Measurements from ENCODE around the gene IKZF3. TPM values are rescaled to one million over a fixed set of nuclear protein-coding genes. Genes with fewer than 3 reads are reported as not detected.

The IKZF3 gene
- total and polyA plus RNA-seq, 4 donors = 0.03 to 2.8 (median 1.2) TPM

GRCh38 chr17:39834017-39834416 is 30.1 kb downstream of the IKZF3 start:
- Histone ChIP-seq H3K9me3 (ENCODE audit: control insufficient read depth, low read length) (peaks cover 10% of the 10 kb centered on the region), H3K27me3 (ENCODE audit: control insufficient read depth in 1 of 2, insufficient read depth in 2 of 2, low read length in 1 of 2) (peaks cover 0 to 2% of the 10 kb centered on the region in 2 donors), H3K27ac (ENCODE audit: low read depth in 1 of 2, low read length in 2 of 2) (no peak overlapping the region), H3K36me3 (ENCODE audit: control insufficient read depth in 1 of 2, insufficient read depth in 2 of 2, low read length in 1 of 2) (no peaks in the 10 kb centered on the region), H3K4me3 (ENCODE audit: low read length in 2 of 2) (no peak overlapping the region), H3K4me1 (ENCODE audit: control insufficient read depth in 1 of 2, insufficient read depth in 2 of 2, low read length in 2 of 2) (no peaks in the 10 kb centered on the region)
- DNase-seq (no peak), ATAC-seq (ENCODE audit: low FRiP score) (no peak)
- intact Hi-C loops (cut with DNase I) = no loop called here

GRCh38 chr17:39831588-39831987 is 32.5 kb downstream of the IKZF3 start:
- H3K36me3 ChIP-seq (ENCODE audit: control insufficient read depth in 1 of 2, insufficient read depth in 2 of 2, low read length in 1 of 2) = no peaks in the 10 kb centered on the region
- peaks cover 0 to 2% of the 10 kb centered on the region in 2 donors for H3K27me3 ChIP-seq (ENCODE audit: control insufficient read depth in 1 of 2, insufficient read depth in 2 of 2, low read length in 1 of 2)
- ATAC-seq (ENCODE audit: low FRiP score) (no peak), DNase-seq (no peak)
- H3K4me3 ChIP-seq (ENCODE audit: low read length in 2 of 2) = no peak overlapping the region
- intact Hi-C loops (cut with DNase I) = no loop called here
- 70 to 74% methylated on average over 2 of the region's 2 CpGs for WGBS, 2 donors
- H3K27ac ChIP-seq (ENCODE audit: low read depth in 1 of 2, low read length in 2 of 2) = no peak overlapping the region
- peaks cover 9% of the 10 kb centered on the region for H3K9me3 ChIP-seq (ENCODE audit: control insufficient read depth, low read length)
- no peaks in the 10 kb centered on the region for H3K4me1 ChIP-seq (ENCODE audit: control insufficient read depth in 1 of 2, insufficient read depth in 2 of 2, low read length in 2 of 2)

DNA sequence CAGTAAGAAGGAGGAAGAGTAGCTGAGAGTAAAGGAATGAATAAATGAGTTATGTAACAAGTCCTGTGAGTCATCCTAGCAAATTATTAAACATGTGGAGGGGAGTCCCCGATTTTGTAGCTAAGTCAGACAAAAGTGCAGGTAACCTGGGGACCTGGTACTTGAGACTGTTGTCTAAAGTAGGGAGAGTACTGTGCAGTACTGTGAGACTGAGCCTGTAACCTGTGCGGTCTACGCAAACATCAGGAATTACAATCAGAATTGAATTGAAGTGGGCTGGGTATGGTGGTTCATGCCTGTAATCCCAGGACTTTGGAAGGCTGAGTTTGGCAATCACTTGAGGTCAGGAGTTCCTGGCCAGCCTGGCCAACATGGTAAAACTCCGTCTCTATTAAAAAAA is 35.7 kb downstream of the IKZF3 start:
- no peaks in the 10 kb centered on the region for H3K27me3 ChIP-seq (ENCODE audit: control insufficient read depth in 1 of 2, insufficient read depth in 2 of 2, low read length in 1 of 2)
- no peak overlapping the region for H3K27ac ChIP-seq (ENCODE audit: low read depth in 1 of 2, low read length in 2 of 2)
- H3K9me3 ChIP-seq (ENCODE audit: control insufficient read depth, low read length) = peaks cover 5% of the 10 kb centered on the region
- no peaks in the 10 kb centered on the region for H3K36me3 ChIP-seq (ENCODE audit: control insufficient read depth in 1 of 2, insufficient read depth in 2 of 2, low read length in 1 of 2)
- DNase-seq = no peak
- no peak overlapping the region for H3K4me3 ChIP-seq (ENCODE audit: low read length in 2 of 2)
- no peaks in the 10 kb centered on the region for H3K4me1 ChIP-seq (ENCODE audit: control insufficient read depth in 1 of 2, insufficient read depth in 2 of 2, low read length in 2 of 2)
- intact Hi-C loops (cut with DNase I) = no loop called here
- no peak for ATAC-seq (ENCODE audit: low FRiP score)
- WGBS, 2 donors = 87 to 89% methylated on average over 4 of the region's 4 CpGs

- Histone ChIP-seq H3K4me3 (ENCODE audit: low read length in 2 of 2) (no peak overlapping the region), H3K36me3 (ENCODE audit: control insufficient read depth in 1 of 2, insufficient read depth in 2 of 2, low read length in 1 of 2) (no peaks in the 10 kb centered on the region), H3K27ac (ENCODE audit: low read depth in 1 of 2, low read length in 2 of 2) (no peak overlapping the region), H3K27me3 (ENCODE audit: control insufficient read depth in 1 of 2, insufficient read depth in 2 of 2, low read length in 1 of 2) (peaks cover 0 to 2% of the 10 kb centered on the region in 2 donors), H3K4me1 (ENCODE audit: control insufficient read depth in 1 of 2, insufficient read depth in 2 of 2, low read length in 2 of 2) (no peaks in the 10 kb centered on the region), H3K9me3 (ENCODE audit: control insufficient read depth, low read length) (peaks cover 6% of the 10 kb centered on the region)
- DNase-seq (no peak), ATAC-seq (ENCODE audit: low FRiP score) (no peak)
- intact Hi-C loops (cut with DNase I) = no loop called here
- WGBS, 2 donors = 86 to 92% methylated on average over 2 of the region's 2 CpGs
Measured at GRCh38 chr17:39826334-39826733, 37.8 kb downstream of the IKZF3 start.

- DNase-seq = no peak
- Histone ChIP-seq H3K4me3 (ENCODE audit: low read length in 2 of 2) (no peak overlapping the region), H3K4me1 (ENCODE audit: control insufficient read depth in 1 of 2, insufficient read depth in 2 of 2, low read length in 2 of 2) (no peaks in the 10 kb centered on the region), H3K27ac (ENCODE audit: low read depth in 1 of 2, low read length in 2 of 2) (no peak overlapping the region), H3K27me3 (ENCODE audit: control insufficient read depth in 1 of 2, insufficient read depth in 2 of 2, low read length in 1 of 2) (peaks cover 0 to 2% of the 10 kb centered on the region in 2 donors), H3K36me3 (ENCODE audit: control insufficient read depth in 1 of 2, insufficient read depth in 2 of 2, low read length in 1 of 2) (no peaks in the 10 kb centered on the region), H3K9me3 (ENCODE audit: control insufficient read depth, low read length) (peaks cover 6% of the 10 kb centered on the region)
- intact Hi-C loops (cut with DNase I) = no loop called here
- WGBS, 2 donors = 88 to 91% methylated on average over 5 of the region's 5 CpGs
- no peak for ATAC-seq (ENCODE audit: low FRiP score)
Measured at GRCh38 chr17:39823407-39824054, 40.6 kb downstream of the IKZF3 start.

DNA sequence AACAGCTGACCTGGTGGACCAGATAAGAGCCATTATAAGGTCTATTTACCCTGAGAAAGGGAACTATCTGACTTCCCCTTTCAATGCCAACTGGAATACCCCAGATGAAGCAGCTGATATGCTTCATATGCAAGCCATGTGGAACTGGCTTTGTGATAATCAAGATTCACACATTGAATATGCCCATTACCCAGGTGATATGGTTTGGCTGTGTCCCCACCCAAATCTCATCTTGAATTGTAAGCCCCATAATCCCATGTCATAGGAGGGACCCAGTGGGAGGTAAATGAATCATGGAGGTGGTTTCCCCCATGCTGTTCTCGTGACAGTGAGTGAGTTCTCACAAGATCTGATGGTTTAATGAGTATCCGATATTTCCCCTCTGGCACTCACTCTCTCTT is 42.1 kb downstream of the IKZF3 start:
- DNase-seq (no peak), ATAC-seq (ENCODE audit: low FRiP score) (no peak)
- H3K9me3 ChIP-seq (ENCODE audit: control insufficient read depth, low read length) = peaks cover 6% of the 10 kb centered on the region
- no peaks in the 10 kb centered on the region for H3K36me3 ChIP-seq (ENCODE audit: control insufficient read depth in 1 of 2, insufficient read depth in 2 of 2, low read length in 1 of 2)
- H3K27ac ChIP-seq (ENCODE audit: low read depth in 1 of 2, low read length in 2 of 2) = no peak overlapping the region
- intact Hi-C loops (cut with DNase I) = no loop called here
- peaks cover 0 to 2% of the 10 kb centered on the region in 2 donors for H3K27me3 ChIP-seq (ENCODE audit: control insufficient read depth in 1 of 2, insufficient read depth in 2 of 2, low read length in 1 of 2)
- H3K4me3 ChIP-seq (ENCODE audit: low read length in 2 of 2) = no peak overlapping the region
- WGBS, 2 donors = 87 to 93% methylated on average over 2 of the region's 2 CpGs
- H3K4me1 ChIP-seq (ENCODE audit: control insufficient read depth in 1 of 2, insufficient read depth in 2 of 2, low read length in 2 of 2) = no peaks in the 10 kb centered on the region

DNA sequence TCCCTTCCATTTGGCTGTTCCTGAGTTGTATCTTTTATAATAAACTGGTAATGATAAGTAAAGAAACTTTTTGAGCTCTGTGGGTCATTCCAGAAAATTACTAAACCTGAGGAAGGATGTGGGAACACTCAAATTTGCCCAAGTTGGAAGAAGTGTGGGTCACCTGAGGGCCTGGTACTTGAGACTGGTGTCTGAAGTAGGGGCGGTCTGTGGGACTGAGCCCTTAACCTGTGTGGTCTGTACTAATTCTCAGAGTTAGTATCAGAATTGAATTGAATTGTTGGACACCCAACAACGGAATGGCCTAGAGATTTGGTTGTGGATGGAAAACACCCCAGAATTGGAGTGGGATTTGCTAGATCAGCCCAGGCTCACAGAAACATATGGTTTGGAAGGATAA is 43.1 kb downstream of the IKZF3 start:
- Histone ChIP-seq H3K27ac (ENCODE audit: low read depth in 1 of 2, low read length in 2 of 2) (no peak overlapping the region), H3K27me3 (ENCODE audit: control insufficient read depth in 1 of 2, insufficient read depth in 2 of 2, low read length in 1 of 2) (peaks cover 0 to 2% of the 10 kb centered on the region in 2 donors), H3K36me3 (ENCODE audit: control insufficient read depth in 1 of 2, insufficient read depth in 2 of 2, low read length in 1 of 2) (no peaks in the 10 kb centered on the region), H3K9me3 (ENCODE audit: control insufficient read depth, low read length) (peaks cover 4% of the 10 kb centered on the region), H3K4me3 (ENCODE audit: low read length in 2 of 2) (no peak overlapping the region), H3K4me1 (ENCODE audit: control insufficient read depth in 1 of 2, insufficient read depth in 2 of 2, low read length in 2 of 2) (no peaks in the 10 kb centered on the region)
- DNase-seq (no peak), ATAC-seq (ENCODE audit: low FRiP score) (no peak)
- WGBS, 2 donors = 92 to 96% methylated on average over 2 of the region's 2 CpGs
- intact Hi-C loops (cut with DNase I) = no loop called here

DNA sequence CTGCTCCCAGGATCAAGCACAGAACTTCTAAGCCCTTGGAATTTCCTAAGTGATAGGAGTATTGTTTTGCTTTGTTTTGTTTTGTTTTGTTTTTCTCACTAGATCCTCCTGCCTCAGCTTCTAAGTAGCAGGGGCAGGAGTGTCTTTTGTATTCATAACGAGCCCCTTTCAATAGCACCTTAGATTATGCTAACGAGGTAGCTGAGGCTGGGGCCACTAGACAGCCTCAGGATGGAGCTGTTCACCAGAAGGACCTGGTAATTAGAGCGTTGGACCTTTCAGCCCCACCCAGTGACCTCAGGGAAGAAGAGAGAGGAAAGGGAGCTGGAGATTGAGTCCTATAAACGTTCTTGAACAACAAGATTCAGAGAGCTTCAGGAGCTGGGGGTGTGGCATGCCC is 43.6 kb downstream of the IKZF3 start:
- H3K27me3 ChIP-seq (ENCODE audit: control insufficient read depth in 1 of 2, insufficient read depth in 2 of 2, low read length in 1 of 2) = peaks cover 0 to 2% of the 10 kb centered on the region in 2 donors
- H3K9me3 ChIP-seq (ENCODE audit: control insufficient read depth, low read length) = peaks cover 4% of the 10 kb centered on the region
- no peak for ATAC-seq (ENCODE audit: low FRiP score)
- H3K36me3 ChIP-seq (ENCODE audit: control insufficient read depth in 1 of 2, insufficient read depth in 2 of 2, low read length in 1 of 2) = no peaks in the 10 kb centered on the region
- no peak for DNase-seq
- H3K4me3 ChIP-seq (ENCODE audit: low read length in 2 of 2) = no peak overlapping the region
- WGBS, 2 donors = 49% methylated on average over 4 of the region's 4 CpGs
- no peaks in the 10 kb centered on the region for H3K4me1 ChIP-seq (ENCODE audit: control insufficient read depth in 1 of 2, insufficient read depth in 2 of 2, low read length in 2 of 2)
- H3K27ac ChIP-seq (ENCODE audit: low read depth in 1 of 2, low read length in 2 of 2) = no peak overlapping the region
- intact Hi-C loops (cut with DNase I) = no loop called here

DNA sequence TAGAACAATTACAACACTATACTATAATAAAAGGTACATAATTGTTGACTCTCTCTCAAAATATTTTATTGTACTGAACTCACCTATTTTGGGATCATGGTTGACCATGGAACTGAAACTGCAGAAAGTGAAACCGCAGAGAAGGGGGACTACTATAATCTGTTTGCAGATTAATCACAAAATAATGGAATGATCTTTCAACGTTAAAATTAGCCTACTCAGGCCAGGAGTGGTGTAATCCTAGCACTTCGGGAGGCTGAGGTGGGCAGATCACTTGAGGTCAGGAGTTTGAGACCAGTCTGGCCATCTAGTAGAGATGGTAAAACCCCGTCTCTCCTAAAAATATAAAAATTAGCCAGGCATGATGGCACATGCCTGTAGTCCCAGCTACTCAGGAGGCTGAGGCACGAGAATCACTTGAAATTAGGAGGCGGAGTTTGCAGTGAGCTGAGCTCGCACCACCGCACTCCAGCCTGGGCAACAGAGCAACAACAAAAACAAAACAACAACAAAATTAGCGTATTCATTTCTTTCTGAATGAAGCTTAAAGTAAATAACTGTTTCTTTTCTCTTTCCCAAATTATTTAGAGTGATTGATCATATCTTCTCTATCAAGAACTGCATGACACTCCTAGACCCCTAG is 45.6 kb downstream of the IKZF3 start:
- 80% methylated on average over 9 of the region's 9 CpGs for WGBS, 2 donors

More for the DNA sequence above, 45.6 kb downstream of the IKZF3 start:
- intact Hi-C loops (cut with DNase I) = no loop called here
- no peak overlapping the region for H3K4me3 ChIP-seq (ENCODE audit: low read length in 2 of 2)
- ATAC-seq (ENCODE audit: low FRiP score) (no peak), DNase-seq (no peak)
- no peaks in the 10 kb centered on the region for H3K4me1 ChIP-seq (ENCODE audit: control insufficient read depth in 1 of 2, insufficient read depth in 2 of 2, low read length in 2 of 2)
- peaks cover 0 to 2% of the 10 kb centered on the region in 2 donors for H3K27me3 ChIP-seq (ENCODE audit: control insufficient read depth in 1 of 2, insufficient read depth in 2 of 2, low read length in 1 of 2)
- H3K36me3 ChIP-seq (ENCODE audit: control insufficient read depth in 1 of 2, insufficient read depth in 2 of 2, low read length in 1 of 2) = no peaks in the 10 kb centered on the region
- H3K27ac ChIP-seq (ENCODE audit: low read depth in 1 of 2, low read length in 2 of 2) = no peak overlapping the region
- peaks cover 1% of the 10 kb centered on the region for H3K9me3 ChIP-seq (ENCODE audit: control insufficient read depth, low read length)
